ENCODE data around the gene RNU1-2.
A peak's percentile ranks its signal among the peaks of the same experiment; 100 is the strongest.
"Not testable (repeated sequence)": the region's sequence is repeated elsewhere in the genome, so short reads cannot be mapped to it uniquely, and the experiment has no call there.

RNU1-2 gene

GRCh38 chr1:16888860-16889816 lies 6.6 kb upstream of the RNU1-2 start:
- DNase-seq: peak; percentile 73

- DNase-seq: not testable (repeated sequence)
Observed at GRCh38 chr1:16890539-16891021, 5.2 kb upstream of the RNU1-2 start.

GRCh38 chr1:16891057-16891456 lies 4.7 kb upstream of the RNU1-2 start:
- DNase-seq: not testable (repeated sequence)

GRCh38 chr1:16892978-16893525 lies 2.7 kb upstream of the RNU1-2 start:
- DNase-seq: not testable (repeated sequence)

GRCh38 chr1:16893796-16894195 lies 2.0 kb upstream of the RNU1-2 start:
- DNase-seq: not testable (repeated sequence)

- DNase-seq: not testable (repeated sequence)
Observed at GRCh38 chr1:16894338-16894737, 1.4 kb upstream of the RNU1-2 start.

- not testable (repeated sequence) for DNase-seq
Observed at GRCh38 chr1:16895233-16895597, 565 bp upstream of the RNU1-2 start.

- DNase-seq: peak; percentile 43
Observed at GRCh38 chr1:16896316-16897055, 706 bp downstream of the RNU1-2 start.

GRCh38 chr1:16897653-16898052 lies 1.9 kb downstream of the RNU1-2 start:
- DNase-seq: not testable (repeated sequence)

- not testable (repeated sequence) for DNase-seq
Observed at GRCh38 chr1:16898298-16898697, 2.5 kb downstream of the RNU1-2 start.

- DNase-seq: not testable (repeated sequence)
Observed at GRCh38 chr1:16899020-16899419, 3.2 kb downstream of the RNU1-2 start.

- peak; percentile 38 for DNase-seq
Observed at GRCh38 chr1:16900751-16901150, 5.0 kb downstream of the RNU1-2 start.

- DNase-seq: not testable (repeated sequence)
Observed at GRCh38 chr1:16901371-16901770, 5.6 kb downstream of the RNU1-2 start.

GRCh38 chr1:16903054-16903453 lies 7.3 kb downstream of the RNU1-2 start:
- peak; percentile 16 for DNase-seq

- DNase-seq: no peak
Observed at GRCh38 chr1:16903458-16903796, 7.6 kb downstream of the RNU1-2 start.

GRCh38 chr1:16904560-16905109 lies 8.9 kb downstream of the RNU1-2 start:
- DNase-seq: peak; percentile 100

- peak; percentile 40 for DNase-seq
Observed at GRCh38 chr1:16905110-16905867, 9.5 kb downstream of the RNU1-2 start.

GRCh38 chr1:16905868-16906702 lies 10.3 kb downstream of the RNU1-2 start:
- DNase-seq: no peak

GRCh38 chr1:16906873-16907272 lies 11.1 kb downstream of the RNU1-2 start:
- DNase-seq: no peak

- DNase-seq: no peak
Observed at GRCh38 chr1:16907870-16908758, 12.3 kb downstream of the RNU1-2 start.

Measured in CD4-positive, alpha-beta T cell treated with Interleukin-17A for 4 hours (primary cell).